H1 (cell line): ENCODE results near the gene NDC1. TPM values are rescaled to one million over a fixed set of nuclear protein-coding genes. Genes with fewer than 3 reads are reported as not detected.

Experiments used
- HDAC2 ChIP-seq, 2 experiments: fragments of 300-600 bp in 1 of 2; sonication (generic) in 1 of 2; IDR thresholded peaks; 2 replicates each; pipeline ENCODE4 v1.6.1; 2011 to 2012; ENCODE audit warnings: low read depth in 2 of 2, low read length in 2 of 2, mild to moderate bottlenecking in 2 of 2, moderate library complexity in 2 of 2, borderline replicate concordance in 1 of 2, inconsistent platforms in 1 of 2
- MAX ChIP-seq: IDR thresholded peaks from 2 replicates; pipeline ENCODE4 v1.6.1; 2012; ENCODE audit warnings: inconsistent platforms
- NANOG ChIP-seq: IDR thresholded peaks from 2 replicates; pipeline ENCODE4 v1.6.1; 2011; ENCODE audit warnings: low read length, low read depth, mild to moderate bottlenecking, inconsistent platforms; ENCODE audit not compliant: insufficient read depth, poor library complexity, severe bottlenecking
- SUZ12 ChIP-seq: fragments of 200-600 bp; sonication (generic); IDR thresholded peaks from 2 replicates; pipeline ENCODE4 v1.6.1; 2012; ENCODE audit warnings: mild to moderate bottlenecking, inconsistent platforms, low read length, moderate library complexity, mixed read lengths
- TBP ChIP-seq: IDR thresholded peaks from 2 replicates; pipeline ENCODE4 v1.6.1; 2011; ENCODE audit warnings: low read depth, low read length, improper control_type of control experiment
- polyA plus RNA-seq, 7 experiments: library from polyadenylated mRNA; depleted of rRNA in 3 of 7; stranded (reverse) in 5 of 7; unstranded in 2 of 7; fragments of >200 nt in 5 of 7; fragments of 200-250 nt in 2 of 7; gene quantifications; 1 replicate in 5 of 7; 2 replicates in 1 of 7; 4 replicates in 1 of 7; pipeline versions ENCODE4 v1.2.1 to v1.2.3, GENCODE V29; 2011 to 2013; ENCODE audit warnings: missing spikeins in 2 of 7, mixed read lengths in 2 of 7
- total RNA-seq: library from RNA; stranded (reverse); fragmentation: NEBNext Ultra II Directional; extraction: Animal tissue kit (Norgen Biotek cat#: 25700); gene quantifications from 2 replicates; pipeline ENCODE4 v1.2.1, GENCODE V29; 2021

Gene NDC1
- total and polyA plus RNA-seq, 2 of the 8 experiments (the other 6 are each of a cell fraction or from before 2014, with no cell fraction given) = 62.9 to 66.1 TPM

- TF ChIP-seq SUZ12 (no peak; the same call in 1 of the 2 replicates), TBP (no peak), NANOG (no peak), HDAC2 (IDR thresholded peaks at IDR 0.05; ENCODE audit: borderline replicate concordance in 1 of 2, low read depth in 2 of 2, low read length in 2 of 2) (0 out of 4 replicates have a peak, but pooled peaks of 1 of the 2 experiments have one; percentile 3), MAX (peak; percentile 88)
These were observed 100.4 kb downstream of the NDC1 start (continued) for GRCh38 chr1:53737648-53738204.
